GM20000 (cell line): Measurements from ENCODE around the gene PAM.
"Not testable (repeated sequence)": the region's sequence is repeated elsewhere in the genome, so short reads cannot be mapped to it uniquely, and the experiment has no call there.

Experiments
- DNase-seq: peaks from one replicate; pipeline ENCODE4 v3.0.0; 2012; ENCODE audit warnings: low spot score
- CTCF ChIP-seq: IDR thresholded peaks from 2 replicates; pipeline ENCODE4 v1.5.1; 2012; ENCODE audit warnings: mild to moderate bottlenecking, control low read depth; ENCODE audit errors: extremely low read depth, missing control alignments

PAM gene

GRCh38 chr5:102999191-102999590 is 244.1 kb downstream of the PAM start:
- TF ChIP-seq CTCF, result no peak
- no peak for DNase-seq

- not testable (repeated sequence) for DNase-seq
Observed at GRCh38 chr5:102999621-103000020, 244.5 kb downstream of the PAM start.

GRCh38 chr5:103000089-103000488 is 245.0 kb downstream of the PAM start:
- DNase-seq, result no peak
- TF ChIP-seq CTCF, result no peak

- DNase-seq, result no peak
- no peak for TF ChIP-seq CTCF
Observed at GRCh38 chr5:103003872-103004271, 248.8 kb downstream of the PAM start.

- TF ChIP-seq CTCF, result no peak
- no peak for DNase-seq
Observed at GRCh38 chr5:103005276-103005675, 250.2 kb downstream of the PAM start.

- TF ChIP-seq CTCF, result no peak
- no peak for DNase-seq
Observed at GRCh38 chr5:103006921-103007320, 251.8 kb downstream of the PAM start.

- no peak for DNase-seq
- TF ChIP-seq CTCF, result no peak
Observed at GRCh38 chr5:103010168-103010567, 255.1 kb downstream of the PAM start.

- DNase-seq, result no peak
- TF ChIP-seq CTCF, result no peak
Observed at GRCh38 chr5:103013933-103014552, 258.9 kb downstream of the PAM start.
